ENCODE measurements around the gene FECH. TPM values are rescaled to one million over a fixed set of nuclear protein-coding genes. Genes with fewer than 3 reads are reported as not detected.

The FECH gene
- total and polyA plus RNA-seq, 10 of the 15 experiments (the other 5 are each of a cell fraction or from before 2014, with no cell fraction given) = 9.9 to 50.0 (median 30.1) TPM

DNA sequence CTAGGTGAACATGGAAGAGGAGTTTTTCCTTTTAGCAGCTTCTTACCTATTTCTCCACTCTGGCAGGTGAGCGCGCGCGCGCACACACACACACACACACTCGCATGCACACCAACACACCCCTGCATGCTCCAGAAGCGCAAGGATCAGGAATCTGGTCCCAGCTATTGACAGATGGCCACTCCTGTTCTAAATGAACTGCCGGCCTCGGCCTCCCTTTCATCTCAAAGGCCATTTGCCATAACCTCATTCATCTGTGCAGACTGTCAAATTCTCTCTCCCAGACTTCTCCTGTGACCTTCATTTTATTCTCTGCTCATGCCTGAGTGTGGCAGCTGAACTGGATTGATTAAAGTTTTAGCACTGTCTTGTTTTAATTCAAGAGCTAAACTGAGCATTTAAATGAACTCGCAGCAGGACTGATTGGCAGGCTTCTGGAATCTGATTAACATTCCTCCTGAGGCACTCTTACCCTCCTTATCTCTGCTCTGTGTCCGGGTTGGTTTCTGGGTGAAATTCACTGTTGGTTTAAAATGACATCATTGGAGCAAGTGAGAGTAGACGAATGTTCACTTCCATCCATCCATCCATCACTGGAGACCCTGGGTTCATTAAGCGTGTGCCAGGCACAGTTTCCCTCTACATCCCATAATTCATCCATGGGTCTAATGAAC lies 58.8 kb downstream of the FECH start:
- ChIA-PET CTCF (no interaction called here), RAD21 (ENCODE audit: unreplicated experiment) (interaction anchor here (0.6 kb wide), 1 partner anchor 362 kb away, joined by 3 read pairs; no protein-coding TSS in a partner anchor), SMC1A (ENCODE audit: uncharacterized antibody, unreplicated experiment) (no interaction called here), POLR2A (no interaction called here)
- in situ Hi-C loops (cut with MboI) (no loop called here), intact Hi-C loops (cut with micrococcal nuclease; ENCODE audit: unreplicated experiment) (no loop called here)
- Histone ChIP-seq H2AFZ (ENCODE audit: control insufficient read depth, low read depth, low read length) (no peak overlapping the region), H4K20me1 (ENCODE audit: control insufficient read depth, insufficient read depth) (no peaks in the 10 kb centered on the region), H3K79me2 (ENCODE audit: control insufficient read depth, insufficient read depth, low read length) (no peaks in the 10 kb centered on the region), H3K9me3 (replicated peaks; ENCODE audit: control insufficient read depth, insufficient read depth, low read length) (no peaks in the 10 kb centered on the region), H3K4me3 (no peak overlapping the region), H3K4me1 (ENCODE audit: control insufficient read depth, insufficient read depth, low read length) (no peaks in the 10 kb centered on the region), H3K27me3 (replicated peaks in 1 of 2; ENCODE audit: control insufficient read depth in 2 of 2, insufficient read depth in 2 of 2, low read length in 1 of 2) (no peaks in the 10 kb centered on the region), H3K36me3 (ENCODE audit: control insufficient read depth in 2 of 2, insufficient read depth in 2 of 2, low read length in 1 of 2) (no peaks in the 10 kb centered on the region), H3K9ac (ENCODE audit: control insufficient read depth, insufficient read depth, low read length) (no peak overlapping the region), H3K4me2 (ENCODE audit: control insufficient read depth, insufficient read depth) (no peak overlapping the region), H3K27ac (ENCODE audit: control insufficient read depth, insufficient read depth) (no peak overlapping the region)
- DNase-seq (ENCODE audit: low read depth, low spot score) (no peak), FAIRE-seq (no peak), ATAC-seq (no peak)
- 55% methylated on average over 13 of the region's 13 CpGs for WGBS (ENCODE audit: insufficient coverage, insufficient replicate concordance, low lambda C conversion rate, missing lambda C conversion rate)
- no TSS peak for BruUV-seq (replicated peaks)
- TF ChIP-seq POLR2AphosphoS5 (IDR thresholded peaks at IDR 0.05; ENCODE audit: low read length) (no peak), ZNF217 (IDR thresholded peaks at IDR 0.05) (no peak), RELA (IDR thresholded peaks at IDR 0.05; ENCODE audit: borderline replicate concordance, partially characterized antibody) (no peak), PML (IDR thresholded peaks at IDR 0.05; ENCODE audit: low read length) (no peak), ZNF207 (IDR thresholded peaks at IDR 0.05; ENCODE audit: borderline replicate concordance) (no peak), BACH1 (IDR thresholded peaks at IDR 0.05; ENCODE audit: borderline replicate concordance) (no peak), YBX1 (IDR thresholded peaks at IDR 0.05) (no peak)
- TF ChIP-seq, protein P1, sequence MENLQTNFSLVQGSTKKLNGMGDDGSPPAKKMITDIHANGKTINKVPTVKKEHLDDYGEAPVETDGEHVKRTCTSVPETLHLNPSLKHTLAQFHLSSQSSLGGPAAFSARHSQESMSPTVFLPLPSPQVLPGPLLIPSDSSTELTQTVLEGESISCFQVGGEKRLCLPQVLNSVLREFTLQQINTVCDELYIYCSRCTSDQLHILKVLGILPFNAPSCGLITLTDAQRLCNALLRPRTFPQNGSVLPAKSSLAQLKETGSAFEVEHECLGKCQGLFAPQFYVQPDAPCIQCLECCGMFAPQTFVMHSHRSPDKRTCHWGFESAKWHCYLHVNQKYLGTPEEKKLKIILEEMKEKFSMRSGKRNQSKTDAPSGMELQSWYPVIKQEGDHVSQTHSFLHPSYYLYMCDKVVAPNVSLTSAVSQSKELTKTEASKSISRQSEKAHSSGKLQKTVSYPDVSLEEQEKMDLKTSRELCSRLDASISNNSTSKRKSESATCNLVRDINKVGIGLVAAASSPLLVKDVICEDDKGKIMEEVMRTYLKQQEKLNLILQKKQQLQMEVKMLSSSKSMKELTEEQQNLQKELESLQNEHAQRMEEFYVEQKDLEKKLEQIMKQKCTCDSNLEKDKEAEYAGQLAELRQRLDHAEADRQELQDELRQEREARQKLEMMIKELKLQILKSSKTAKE (IDR thresholded peaks at IDR 0.05; ENCODE audit: low read depth, poor library complexity, severe bottlenecking) = no peak
- TF ChIP-seq, protein P2, sequence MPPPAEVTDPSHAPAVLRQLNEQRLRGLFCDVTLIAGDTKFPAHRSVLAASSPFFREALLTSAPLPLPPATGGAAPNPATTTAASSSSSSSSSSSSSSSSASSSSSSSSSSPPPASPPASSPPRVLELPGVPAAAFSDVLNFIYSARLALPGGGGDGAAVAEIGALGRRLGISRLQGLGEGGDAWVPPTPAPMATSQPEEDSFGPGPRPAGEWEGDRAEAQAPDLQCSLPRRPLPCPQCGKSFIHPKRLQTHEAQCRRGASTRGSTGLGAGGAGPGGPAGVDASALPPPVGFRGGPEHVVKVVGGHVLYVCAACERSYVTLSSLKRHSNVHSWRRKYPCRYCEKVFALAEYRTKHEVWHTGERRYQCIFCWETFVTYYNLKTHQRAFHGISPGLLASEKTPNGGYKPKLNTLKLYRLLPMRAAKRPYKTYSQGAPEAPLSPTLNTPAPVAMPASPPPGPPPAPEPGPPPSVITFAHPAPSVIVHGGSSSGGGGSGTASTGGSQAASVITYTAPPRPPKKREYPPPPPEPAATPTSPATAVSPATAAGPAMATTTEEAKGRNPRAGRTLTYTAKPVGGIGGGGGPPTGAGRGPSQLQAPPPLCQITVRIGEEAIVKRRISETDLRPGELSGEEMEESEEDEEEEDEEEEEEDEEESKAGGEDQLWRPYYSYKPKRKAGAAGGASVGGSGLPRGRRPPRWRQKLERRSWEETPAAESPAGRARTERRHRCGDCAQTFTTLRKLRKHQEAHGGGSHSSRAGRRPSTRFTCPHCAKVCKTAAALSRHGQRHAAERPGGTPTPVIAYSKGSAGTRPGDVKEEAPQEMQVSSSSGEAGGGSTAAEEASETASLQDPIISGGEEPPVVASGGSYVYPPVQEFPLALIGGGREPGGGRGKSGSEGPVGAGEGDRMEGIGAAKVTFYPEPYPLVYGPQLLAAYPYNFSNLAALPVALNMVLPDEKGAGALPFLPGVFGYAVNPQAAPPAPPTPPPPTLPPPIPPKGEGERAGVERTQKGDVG (CRISPR knock-in tag; IDR thresholded peaks at IDR 0.05) = no peak
- TF ChIP-seq, protein P3, sequence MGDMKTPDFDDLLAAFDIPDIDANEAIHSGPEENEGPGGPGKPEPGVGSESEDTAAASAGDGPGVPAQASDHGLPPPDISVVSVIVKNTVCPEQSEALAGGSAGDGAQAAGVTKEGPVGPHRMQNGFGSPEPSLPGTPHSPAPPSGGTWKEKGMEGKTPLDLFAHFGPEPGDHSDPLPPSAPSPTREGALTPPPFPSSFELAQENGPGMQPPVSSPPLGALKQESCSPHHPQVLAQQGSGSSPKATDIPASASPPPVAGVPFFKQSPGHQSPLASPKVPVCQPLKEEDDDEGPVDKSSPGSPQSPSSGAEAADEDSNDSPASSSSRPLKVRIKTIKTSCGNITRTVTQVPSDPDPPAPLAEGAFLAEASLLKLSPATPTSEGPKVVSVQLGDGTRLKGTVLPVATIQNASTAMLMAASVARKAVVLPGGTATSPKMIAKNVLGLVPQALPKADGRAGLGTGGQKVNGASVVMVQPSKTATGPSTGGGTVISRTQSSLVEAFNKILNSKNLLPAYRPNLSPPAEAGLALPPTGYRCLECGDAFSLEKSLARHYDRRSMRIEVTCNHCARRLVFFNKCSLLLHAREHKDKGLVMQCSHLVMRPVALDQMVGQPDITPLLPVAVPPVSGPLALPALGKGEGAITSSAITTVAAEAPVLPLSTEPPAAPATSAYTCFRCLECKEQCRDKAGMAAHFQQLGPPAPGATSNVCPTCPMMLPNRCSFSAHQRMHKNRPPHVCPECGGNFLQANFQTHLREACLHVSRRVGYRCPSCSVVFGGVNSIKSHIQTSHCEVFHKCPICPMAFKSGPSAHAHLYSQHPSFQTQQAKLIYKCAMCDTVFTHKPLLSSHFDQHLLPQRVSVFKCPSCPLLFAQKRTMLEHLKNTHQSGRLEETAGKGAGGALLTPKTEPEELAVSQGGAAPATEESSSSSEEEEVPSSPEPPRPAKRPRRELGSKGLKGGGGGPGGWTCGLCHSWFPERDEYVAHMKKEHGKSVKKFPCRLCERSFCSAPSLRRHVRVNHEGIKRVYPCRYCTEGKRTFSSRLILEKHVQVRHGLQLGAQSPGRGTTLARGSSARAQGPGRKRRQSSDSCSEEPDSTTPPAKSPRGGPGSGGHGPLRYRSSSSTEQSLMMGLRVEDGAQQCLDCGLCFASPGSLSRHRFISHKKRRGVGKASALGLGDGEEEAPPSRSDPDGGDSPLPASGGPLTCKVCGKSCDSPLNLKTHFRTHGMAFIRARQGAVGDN (IDR thresholded peaks at IDR 0.05) = no peak
- TF ChIP-seq, protein P4, sequence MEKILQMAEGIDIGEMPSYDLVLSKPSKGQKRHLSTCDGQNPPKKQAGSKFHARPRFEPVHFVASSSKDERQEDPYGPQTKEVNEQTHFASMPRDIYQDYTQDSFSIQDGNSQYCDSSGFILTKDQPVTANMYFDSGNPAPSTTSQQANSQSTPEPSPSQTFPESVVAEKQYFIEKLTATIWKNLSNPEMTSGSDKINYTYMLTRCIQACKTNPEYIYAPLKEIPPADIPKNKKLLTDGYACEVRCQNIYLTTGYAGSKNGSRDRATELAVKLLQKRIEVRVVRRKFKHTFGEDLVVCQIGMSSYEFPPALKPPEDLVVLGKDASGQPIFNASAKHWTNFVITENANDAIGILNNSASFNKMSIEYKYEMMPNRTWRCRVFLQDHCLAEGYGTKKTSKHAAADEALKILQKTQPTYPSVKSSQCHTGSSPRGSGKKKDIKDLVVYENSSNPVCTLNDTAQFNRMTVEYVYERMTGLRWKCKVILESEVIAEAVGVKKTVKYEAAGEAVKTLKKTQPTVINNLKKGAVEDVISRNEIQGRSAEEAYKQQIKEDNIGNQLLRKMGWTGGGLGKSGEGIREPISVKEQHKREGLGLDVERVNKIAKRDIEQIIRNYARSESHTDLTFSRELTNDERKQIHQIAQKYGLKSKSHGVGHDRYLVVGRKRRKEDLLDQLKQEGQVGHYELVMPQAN (conservative IDR thresholded peaks at IDR 0.05) = no peak

Data from GM12878 (cell line).